ENCODE data around the gene CD209.

Gene CD209

GRCh38 chr19:7715671-7716070 is 31.7 kb downstream of the CD209 start:
- no peaks in the 10 kb centered on the region for H3K27me3 Mint-ChIP-seq
- H3K27ac Mint-ChIP-seq, result no peak overlapping the region
- no peak overlapping the region for H3K4me3 Mint-ChIP-seq
- peaks cover 34% of the 10 kb centered on the region for H3K4me1 Mint-ChIP-seq (ENCODE audit: low read depth)
- H3K36me3 Mint-ChIP-seq, result no peaks in the 10 kb centered on the region
- H3K9me3 Mint-ChIP-seq (ENCODE audit: low read depth), result no peaks in the 10 kb centered on the region

DNA sequence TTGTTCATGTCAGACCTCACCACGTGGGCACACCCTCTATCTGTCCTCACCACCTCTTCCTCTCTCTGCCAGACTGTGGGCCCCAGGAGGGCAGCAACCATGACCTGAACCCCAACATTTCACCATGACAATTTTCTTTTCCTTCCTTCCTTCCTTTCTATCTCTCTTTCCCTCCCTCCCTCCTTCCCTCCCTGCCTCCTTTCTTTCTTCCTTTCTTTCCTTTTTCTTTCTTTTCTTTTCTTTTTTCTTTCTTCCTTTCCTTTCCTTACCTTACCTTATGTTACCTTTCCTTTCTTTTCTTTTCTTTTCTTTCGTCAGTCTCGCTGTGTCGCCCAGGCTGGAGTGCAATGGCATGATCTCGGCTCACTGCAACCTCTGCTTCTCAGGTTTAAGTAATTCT is 36.7 kb downstream of the CD209 start:
- Mint-ChIP-seq H3K9me3 (ENCODE audit: low read depth) (no peaks in the 10 kb centered on the region), H3K4me1 (ENCODE audit: low read depth) (peaks cover 41% of the 10 kb centered on the region)

DNA sequence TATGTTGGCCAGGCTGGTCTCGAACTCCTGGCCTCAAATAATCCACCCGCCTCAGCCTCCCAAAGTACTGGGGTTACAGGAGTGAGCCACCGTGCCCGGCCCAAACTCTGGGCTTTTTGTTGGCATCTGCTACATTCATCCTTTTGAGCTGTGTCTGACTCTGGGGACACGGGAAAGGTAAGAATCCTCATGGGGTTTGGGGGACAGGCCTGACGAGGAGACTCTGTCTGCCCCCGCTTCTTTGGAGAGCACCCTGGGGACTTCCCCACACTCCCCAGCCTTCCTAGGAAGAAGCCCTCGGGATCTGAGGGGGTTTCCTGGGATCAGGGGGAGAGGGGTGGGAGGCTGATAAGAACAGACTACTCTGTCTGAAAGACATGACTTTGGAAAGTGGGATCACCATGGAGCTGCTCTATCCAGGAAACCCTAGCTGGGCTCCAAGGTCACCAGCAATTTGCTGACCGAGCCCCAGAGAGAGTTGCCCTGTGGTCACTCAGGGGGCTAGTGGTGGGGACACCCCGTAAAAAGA is 37.3 kb downstream of the CD209 start:
- H3K4me1 Mint-ChIP-seq (ENCODE audit: low read depth), result peaks cover 45% of the 10 kb centered on the region
- no peaks in the 10 kb centered on the region for H3K9me3 Mint-ChIP-seq (ENCODE audit: low read depth)
- H3K4me3 Mint-ChIP-seq, result no peak overlapping the region
- H3K36me3 Mint-ChIP-seq, result no peaks in the 10 kb centered on the region
- no peak overlapping the region for H3K27ac Mint-ChIP-seq
- no peaks in the 10 kb centered on the region for H3K27me3 Mint-ChIP-seq

More for the DNA sequence above, 36.7 kb downstream of the CD209 start:
- Mint-ChIP-seq H3K27me3 (no peaks in the 10 kb centered on the region), H3K4me3 (no peak overlapping the region), H3K36me3 (no peaks in the 10 kb centered on the region), H3K27ac (no peak overlapping the region)

- peak overlapping the region; percentile 80 for H3K4me3 Mint-ChIP-seq
- H3K4me1 Mint-ChIP-seq (ENCODE audit: low read depth), result peaks cover 50% of the 10 kb centered on the region
- no peaks in the 10 kb centered on the region for H3K9me3 Mint-ChIP-seq (ENCODE audit: low read depth)
- H3K27ac Mint-ChIP-seq, result peak overlapping the region; percentile 93
- no peaks in the 10 kb centered on the region for H3K27me3 Mint-ChIP-seq
- H3K36me3 Mint-ChIP-seq, result no peaks in the 10 kb centered on the region
These were observed 40.3 kb downstream of the CD209 start for GRCh38 chr19:7706955-7707456.

GRCh38 chr19:7706188-7706954 is 41.0 kb downstream of the CD209 start:
- no peaks in the 10 kb centered on the region for H3K9me3 Mint-ChIP-seq (ENCODE audit: low read depth)
- H3K4me1 Mint-ChIP-seq (ENCODE audit: low read depth), result peaks cover 50% of the 10 kb centered on the region
- no peaks in the 10 kb centered on the region for H3K36me3 Mint-ChIP-seq
- peak overlapping the region; percentile 80 for H3K4me3 Mint-ChIP-seq
- peak overlapping the region; percentile 93 for H3K27ac Mint-ChIP-seq
- H3K27me3 Mint-ChIP-seq, result no peaks in the 10 kb centered on the region

DNA sequence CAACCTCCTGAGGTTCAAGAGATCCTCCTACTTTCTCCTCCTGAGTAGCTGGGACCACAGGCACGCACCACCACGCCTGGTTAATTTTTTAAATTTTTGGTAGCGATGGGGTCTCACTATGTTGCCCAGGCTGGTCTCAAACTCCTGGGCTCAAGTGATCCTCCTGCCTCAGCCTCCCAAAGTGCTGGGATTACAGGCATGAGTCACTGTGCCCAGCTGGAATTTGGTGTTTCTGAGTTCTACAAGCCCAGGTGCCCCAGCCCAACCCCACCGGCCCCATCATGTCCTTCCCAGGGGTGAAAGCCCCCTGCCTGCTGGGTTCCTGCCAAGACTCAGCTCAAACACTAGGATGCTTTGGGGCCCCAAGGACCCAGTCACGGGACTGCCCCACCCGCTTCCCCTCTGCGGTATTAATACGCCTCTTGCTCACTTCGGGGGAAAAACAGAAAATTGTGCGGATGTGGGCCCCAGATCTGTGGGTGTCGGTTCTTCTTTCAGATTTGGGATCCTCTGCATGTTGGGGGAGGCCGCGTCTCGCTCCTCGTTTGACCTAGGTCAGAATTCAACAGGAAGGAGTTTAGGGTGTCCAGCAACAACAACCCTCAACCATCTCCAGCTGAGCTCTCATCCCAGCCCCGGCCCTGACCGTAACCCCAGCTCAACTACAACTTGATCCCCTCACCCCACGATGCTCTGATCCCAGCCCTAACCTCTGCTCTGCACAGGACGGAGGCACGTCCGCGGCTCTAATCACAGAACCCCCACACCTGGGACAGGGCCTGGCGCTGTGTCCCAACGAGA is 41.7 kb downstream of the CD209 start:
- H3K9me3 Mint-ChIP-seq (ENCODE audit: low read depth), result no peaks in the 10 kb centered on the region
- H3K4me1 Mint-ChIP-seq (ENCODE audit: low read depth), result peaks cover 48% of the 10 kb centered on the region
- H3K4me3 Mint-ChIP-seq, result peak overlapping the region; percentile 80
- no peaks in the 10 kb centered on the region for H3K27me3 Mint-ChIP-seq
- no peaks in the 10 kb centered on the region for H3K36me3 Mint-ChIP-seq
- H3K27ac Mint-ChIP-seq, result peak overlapping the region; percentile 93

GRCh38 chr19:7704280-7705060 is 42.9 kb downstream of the CD209 start:
- Mint-ChIP-seq H3K27me3 (no peaks in the 10 kb centered on the region), H3K27ac (peak overlapping the region; percentile 93), H3K36me3 (no peaks in the 10 kb centered on the region), H3K4me3 (no peak overlapping the region), H3K9me3 (ENCODE audit: low read depth) (no peaks in the 10 kb centered on the region), H3K4me1 (ENCODE audit: low read depth) (peaks cover 53% of the 10 kb centered on the region)

GRCh38 chr19:7703332-7703731 is 44.0 kb downstream of the CD209 start:
- H3K4me1 Mint-ChIP-seq (ENCODE audit: low read depth), result peaks cover 55% of the 10 kb centered on the region
- H3K4me3 Mint-ChIP-seq, result no peak overlapping the region
- no peaks in the 10 kb centered on the region for H3K9me3 Mint-ChIP-seq (ENCODE audit: low read depth)
- no peaks in the 10 kb centered on the region for H3K27me3 Mint-ChIP-seq
- H3K27ac Mint-ChIP-seq, result no peak overlapping the region
- no peaks in the 10 kb centered on the region for H3K36me3 Mint-ChIP-seq

DNA sequence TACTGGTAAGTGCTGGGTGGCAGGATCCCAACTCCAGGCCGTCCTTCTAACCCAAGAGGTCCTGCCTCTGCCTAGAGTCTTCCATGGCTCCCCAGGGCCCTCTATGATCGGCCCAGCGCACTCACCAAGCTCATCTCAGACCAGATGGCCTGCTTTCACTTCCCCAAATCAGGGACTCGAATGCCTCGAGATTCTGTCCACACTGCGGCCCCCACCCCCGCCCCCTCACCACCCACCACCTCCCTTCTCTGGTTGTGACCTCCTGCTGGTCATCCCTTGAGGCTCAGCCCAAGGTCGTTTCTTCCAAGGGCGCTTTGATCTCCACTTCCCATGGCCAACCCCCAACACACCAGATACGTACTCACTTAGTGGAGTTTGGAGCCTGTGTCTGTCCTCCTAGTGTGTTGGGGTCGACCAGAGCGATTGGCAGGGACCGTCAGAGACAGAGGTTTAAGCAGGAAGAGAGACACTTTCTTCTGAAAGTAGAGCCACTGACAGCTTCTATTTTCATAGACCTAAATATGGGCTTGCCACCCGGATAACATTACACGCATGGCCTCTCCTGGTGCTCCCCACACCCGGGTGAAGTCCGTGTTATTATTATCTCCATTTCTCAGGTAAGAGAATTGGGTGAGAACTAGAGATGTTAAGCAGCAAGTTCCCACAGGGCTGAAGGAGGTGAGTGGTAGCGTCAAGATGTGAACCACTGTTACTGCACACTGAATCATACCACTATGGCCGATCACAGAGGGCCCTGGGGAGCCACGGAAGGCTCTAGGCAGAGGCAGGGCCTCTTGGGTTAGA is 45.5 kb downstream of the CD209 start, which contains the start of gene FCER2:
TSS of gene FCER2 (minus strand) at position 478 of the 804 bp plus-strand sequence. CDS start 2,371 bp downstream, outside the sequence.
- Mint-ChIP-seq H3K27ac (no peak within 1 kb of the TSS), H3K36me3 (no peaks in the 10 kb centered on the region), H3K4me3 (no peak within 1 kb of the TSS), H3K4me1 (ENCODE audit: low read depth) (peaks cover 48% of the 10 kb centered on the region), H3K27me3 (no peaks in the 10 kb centered on the region), H3K9me3 (ENCODE audit: low read depth) (no peaks in the 10 kb centered on the region)

DNA sequence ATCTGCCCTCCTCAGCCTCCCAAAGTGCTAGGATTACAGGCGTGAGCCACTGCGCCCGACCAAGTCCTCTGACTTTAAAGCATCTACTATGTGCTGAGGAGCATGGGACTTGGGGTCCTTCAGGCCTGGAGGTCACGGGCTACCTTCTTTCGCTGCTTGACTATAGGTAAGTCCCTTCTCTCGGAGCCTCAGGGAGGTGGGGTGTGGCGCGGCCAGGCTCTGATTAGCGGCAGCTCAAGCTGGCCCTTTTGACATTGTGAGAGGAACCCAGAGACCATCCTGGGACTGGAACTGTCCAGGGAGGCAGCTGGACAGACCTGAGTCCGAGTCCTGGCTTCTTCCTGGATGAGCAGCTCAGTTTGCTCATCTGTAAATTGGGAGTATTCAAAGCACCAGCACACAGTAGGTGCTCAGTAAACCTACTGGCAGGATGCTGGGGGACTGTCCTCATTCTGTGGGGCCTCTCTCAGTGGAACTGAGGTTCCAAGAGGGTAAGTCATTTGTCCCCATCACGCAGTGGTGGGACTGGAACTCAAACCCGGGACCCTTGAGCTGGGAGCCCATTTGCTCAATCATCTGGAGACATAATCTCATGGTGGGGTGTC is 46.2 kb downstream of the CD209 start:
- H3K27me3 Mint-ChIP-seq, result no peaks in the 10 kb centered on the region
- H3K27ac Mint-ChIP-seq, result no peak overlapping the region
- H3K9me3 Mint-ChIP-seq (ENCODE audit: low read depth), result no peaks in the 10 kb centered on the region
- no peaks in the 10 kb centered on the region for H3K36me3 Mint-ChIP-seq
- peaks cover 41% of the 10 kb centered on the region for H3K4me1 Mint-ChIP-seq (ENCODE audit: low read depth)
- no peak overlapping the region for H3K4me3 Mint-ChIP-seq

- H3K36me3 Mint-ChIP-seq, result no peaks in the 10 kb centered on the region
- H3K9me3 Mint-ChIP-seq (ENCODE audit: low read depth), result no peaks in the 10 kb centered on the region
- peak overlapping the region; percentile 82 for H3K27ac Mint-ChIP-seq
- no peaks in the 10 kb centered on the region for H3K27me3 Mint-ChIP-seq
- H3K4me3 Mint-ChIP-seq, result peak overlapping the region; percentile 81
- H3K4me1 Mint-ChIP-seq (ENCODE audit: low read depth), result peaks cover 27% of the 10 kb centered on the region
These were observed 47.6 kb downstream of the CD209 start for GRCh38 chr19:7699417-7700401.

GRCh38 chr19:7699003-7699402 is 48.3 kb downstream of the CD209 start:
- peak overlapping the region; percentile 81 for H3K4me3 Mint-ChIP-seq
- H3K36me3 Mint-ChIP-seq, result no peaks in the 10 kb centered on the region
- peaks cover 25% of the 10 kb centered on the region for H3K4me1 Mint-ChIP-seq (ENCODE audit: low read depth)
- peak overlapping the region; percentile 82 for H3K27ac Mint-ChIP-seq
- H3K9me3 Mint-ChIP-seq (ENCODE audit: low read depth), result no peaks in the 10 kb centered on the region
- no peaks in the 10 kb centered on the region for H3K27me3 Mint-ChIP-seq

DNA sequence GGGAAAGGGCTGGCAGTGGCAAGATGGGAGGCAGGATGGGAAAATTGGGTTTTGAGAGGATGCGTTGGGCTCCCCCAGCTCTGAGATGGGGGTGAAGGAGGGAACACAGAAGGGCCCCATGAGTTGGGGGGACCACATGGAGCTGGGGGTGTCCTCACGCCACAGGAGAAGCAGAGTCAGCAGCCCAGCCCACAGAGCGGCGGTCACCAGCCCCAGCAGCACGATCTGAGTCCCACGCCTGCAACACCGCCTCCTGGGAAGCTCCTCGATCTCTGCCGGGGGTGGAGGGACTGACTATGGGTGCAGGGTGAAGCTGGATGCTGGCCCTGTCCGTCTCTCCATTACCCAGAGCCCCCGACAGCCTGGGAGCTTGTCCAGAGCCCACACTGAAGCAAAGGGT is 48.8 kb downstream of the CD209 start:
- no peak overlapping the region for H3K27ac Mint-ChIP-seq
- H3K36me3 Mint-ChIP-seq, result no peaks in the 10 kb centered on the region
- peak overlapping the region; percentile 81 for H3K4me3 Mint-ChIP-seq
- no peaks in the 10 kb centered on the region for H3K9me3 Mint-ChIP-seq (ENCODE audit: low read depth)
- peaks cover 25% of the 10 kb centered on the region for H3K4me1 Mint-ChIP-seq (ENCODE audit: low read depth)
- no peaks in the 10 kb centered on the region for H3K27me3 Mint-ChIP-seq
